HG03521 (cell line): ENCODE data around the gene TRAM2.
A peak's percentile ranks its signal among the peaks of the same experiment; 100 is the strongest.

Experiments
- ATAC-seq: cut with Tn5 transposase; IDR thresholded peaks from one replicate; pipeline ENCODE4 v1.9.1; 2021; ENCODE audit warnings: mild to moderate bottlenecking, moderate library complexity; ENCODE audit not compliant: unreplicated experiment

Gene TRAM2

DNA sequence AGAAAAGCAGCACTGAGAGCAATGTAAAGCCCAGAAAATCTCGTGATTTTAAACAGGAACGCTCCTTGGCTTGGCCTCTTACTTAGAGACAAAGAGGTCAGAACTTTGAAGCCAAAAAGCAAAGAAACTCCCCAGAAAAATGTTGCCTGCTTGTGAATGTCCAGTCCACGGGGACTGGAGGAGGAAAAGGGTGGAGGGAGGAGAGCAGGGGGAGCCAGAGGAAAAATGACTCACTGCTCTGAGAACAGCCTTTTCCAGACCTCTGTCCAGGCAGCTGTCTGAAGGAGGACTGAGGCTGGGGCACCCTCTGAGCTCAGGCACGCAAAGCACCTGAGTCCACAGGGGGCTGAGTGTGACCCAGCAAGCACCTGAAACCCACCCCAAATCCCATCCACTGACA, 64.7 kb downstream of the TRAM2 start:
- no peak for ATAC-seq

DNA sequence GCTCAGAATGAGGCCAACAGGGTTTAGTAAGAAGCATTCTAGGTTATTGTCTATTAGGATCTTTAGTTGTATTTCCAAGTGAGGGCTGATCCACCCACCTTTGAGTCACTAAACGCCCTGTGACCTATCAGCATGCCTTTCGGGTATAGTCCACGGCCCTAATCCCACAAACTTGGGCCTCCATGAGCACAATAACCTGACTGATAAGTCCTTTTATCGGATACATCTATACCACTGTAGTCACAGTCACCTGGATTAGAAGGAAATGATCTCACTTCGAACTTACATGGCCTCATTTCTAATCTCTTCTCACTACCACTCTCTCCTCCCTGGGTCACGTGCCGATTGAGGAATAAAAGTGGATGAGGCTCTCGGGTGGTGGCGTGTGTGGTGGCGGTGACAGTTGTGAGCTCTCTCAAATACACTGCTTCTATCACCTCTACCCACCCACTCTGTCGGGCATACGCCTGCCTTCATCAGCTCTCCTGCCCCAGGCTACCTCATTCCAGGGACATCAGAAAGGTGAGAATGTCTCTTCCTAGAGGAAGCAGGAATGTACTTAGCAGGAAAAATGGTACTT, 65.2 kb downstream of the TRAM2 start:
- ATAC-seq: no peak

DNA sequence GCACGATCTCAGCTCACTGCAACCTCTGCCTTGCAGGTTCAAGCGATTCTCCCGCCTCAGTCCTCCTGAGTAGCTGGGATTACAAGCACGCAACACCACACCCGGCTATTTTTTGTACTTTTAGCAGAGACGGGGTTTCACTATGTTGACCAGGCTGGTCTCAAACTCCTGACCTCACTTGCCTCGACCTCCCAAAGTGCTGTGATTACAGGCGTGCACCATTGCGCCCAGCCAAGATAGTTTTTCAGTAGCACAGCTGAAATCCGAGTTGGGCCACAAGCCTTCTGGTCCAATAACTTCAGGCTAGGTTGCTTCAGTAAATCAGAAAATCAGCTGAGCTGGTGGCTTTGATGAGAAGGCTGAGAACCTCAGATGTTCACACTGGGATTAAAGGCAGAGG, 65.7 kb downstream of the TRAM2 start:
- ATAC-seq: no peak

DNA sequence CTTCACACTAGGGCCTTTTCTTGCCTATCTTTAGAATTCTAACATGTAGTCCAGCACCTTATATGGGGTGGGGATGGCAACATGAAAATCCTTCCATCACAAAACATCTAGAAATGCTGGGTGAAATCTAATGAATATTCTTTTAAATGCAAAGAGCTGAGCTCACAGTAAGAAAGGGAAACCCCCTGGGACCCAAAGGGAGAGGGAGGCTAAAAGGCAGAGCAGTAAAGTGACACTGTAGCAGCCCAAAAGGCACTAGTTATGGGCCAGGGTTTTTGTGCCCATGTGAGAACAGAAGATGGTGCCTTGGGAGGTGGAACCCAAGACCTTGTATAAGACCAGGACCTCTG, 66.7 kb downstream of the TRAM2 start:
- no peak for ATAC-seq

DNA sequence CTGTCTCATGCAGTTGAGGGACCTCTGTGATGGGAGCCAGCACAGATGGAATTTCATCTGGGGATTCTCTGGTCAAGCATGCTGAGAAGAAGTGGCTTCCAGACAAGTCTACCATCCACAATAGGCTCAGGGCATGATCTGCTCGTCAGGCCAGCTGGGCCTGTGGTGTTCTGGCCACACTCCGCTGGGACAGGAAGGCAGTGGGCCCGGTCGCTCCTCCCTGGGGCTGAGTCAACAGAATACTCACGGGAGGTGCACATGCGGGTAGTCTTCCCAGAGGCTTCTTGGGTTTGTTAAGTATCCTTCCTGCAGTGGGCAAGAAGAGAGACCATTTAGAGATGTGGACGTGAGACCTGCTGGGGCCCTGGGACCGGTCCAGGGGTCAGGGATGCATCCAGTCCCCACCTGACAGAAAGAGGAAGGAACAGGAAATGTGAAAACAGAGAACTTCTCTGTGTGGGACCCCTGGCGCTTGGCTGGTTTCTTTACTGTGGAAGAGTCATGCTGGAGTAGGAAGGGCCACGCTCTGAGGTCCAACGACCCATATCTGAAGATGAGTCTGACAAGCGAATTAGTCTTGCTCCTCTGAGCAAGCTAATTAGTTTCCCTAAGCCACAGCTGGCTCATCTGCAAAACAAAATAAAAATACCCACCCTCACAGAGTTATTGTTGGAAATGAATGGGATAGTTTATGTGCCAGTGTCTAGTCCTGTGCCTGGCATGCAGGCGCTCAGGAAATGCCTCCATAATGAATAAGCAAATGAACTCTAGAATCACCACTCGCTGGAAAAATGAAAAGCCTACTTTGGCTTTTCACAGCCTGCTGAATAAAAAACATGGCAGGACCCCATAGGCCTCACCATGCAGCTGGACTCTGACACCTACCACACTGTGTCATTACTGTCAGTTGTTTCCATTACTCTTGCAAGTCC, 67.3 kb downstream of the TRAM2 start:
- no peak for ATAC-seq

DNA sequence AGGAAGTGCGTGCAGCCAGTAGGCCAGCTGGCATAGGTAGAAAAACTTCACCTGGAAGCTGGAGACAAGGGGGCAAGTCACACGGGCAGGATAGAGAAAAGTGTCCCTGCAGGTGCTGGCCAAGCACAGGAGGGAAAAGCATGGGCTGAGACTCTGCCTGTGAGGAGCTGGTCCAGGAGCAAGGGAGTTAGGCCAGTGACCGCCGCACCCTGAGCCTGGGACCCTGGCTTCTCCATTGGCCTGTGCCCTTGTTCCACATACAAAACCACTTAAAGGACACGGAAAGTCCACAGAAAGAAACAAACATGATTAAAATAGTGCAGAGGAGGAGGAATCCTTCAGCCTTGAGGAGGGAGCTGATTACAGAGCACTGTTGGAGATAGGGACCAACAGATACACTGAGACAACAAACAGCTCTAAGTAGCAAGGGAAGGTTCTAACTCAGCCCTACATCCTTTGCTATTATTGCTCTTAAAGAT, 68.6 kb downstream of the TRAM2 start:
- no peak for ATAC-seq

DNA sequence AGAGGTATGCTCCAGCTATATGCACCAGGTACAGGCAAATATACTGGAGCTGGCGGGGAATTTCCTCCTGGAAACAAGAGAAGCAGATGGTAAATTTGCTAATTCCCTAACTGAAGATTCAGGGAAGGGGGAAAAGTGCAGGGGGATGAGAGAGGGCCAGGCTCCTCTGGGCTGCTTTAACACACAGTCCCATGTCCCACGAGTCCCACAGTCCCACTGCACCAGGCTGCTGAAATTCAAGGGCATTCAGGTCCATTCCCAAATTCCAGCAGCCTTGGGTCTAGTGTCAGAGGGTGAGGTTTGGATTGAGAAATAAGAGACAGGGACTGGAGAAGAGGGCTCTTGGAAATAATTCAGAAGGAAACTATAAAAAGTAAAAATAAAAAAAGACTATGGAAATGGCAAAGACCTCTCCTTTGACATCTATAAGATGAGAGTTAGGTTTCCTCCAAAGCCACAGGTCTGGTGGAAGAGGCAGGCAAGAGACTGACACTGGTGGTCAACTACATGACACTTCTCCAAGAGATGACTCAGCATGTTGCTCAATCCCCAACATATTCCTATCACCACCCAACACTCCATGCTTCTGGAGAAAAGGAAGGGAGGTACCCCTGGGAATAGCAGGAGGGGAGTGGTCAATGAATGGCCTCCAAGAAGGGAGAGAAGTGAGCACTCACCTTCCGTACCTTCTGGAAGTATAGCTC, 69.2 kb downstream of the TRAM2 start:
- no peak for ATAC-seq

DNA sequence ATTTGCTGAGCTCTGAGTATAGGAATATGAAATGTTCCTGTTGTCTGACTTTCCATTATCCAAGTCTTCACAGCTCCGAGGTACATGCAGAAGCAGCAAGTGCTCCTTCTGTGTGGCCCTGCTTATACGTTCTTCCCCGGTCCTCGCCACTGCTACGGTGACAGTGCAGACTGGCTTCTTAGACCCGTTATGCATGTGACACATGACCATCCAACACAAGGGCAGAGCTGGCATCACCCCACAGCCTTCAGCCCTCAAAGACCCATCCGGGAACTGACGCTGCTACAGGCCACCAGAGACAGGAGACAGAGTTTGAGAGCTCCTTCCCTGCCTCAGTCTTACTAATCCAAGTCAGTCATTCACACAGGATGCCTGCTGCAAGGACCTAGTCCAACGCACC, 70.4 kb downstream of the TRAM2 start:
- ATAC-seq: no peak

DNA sequence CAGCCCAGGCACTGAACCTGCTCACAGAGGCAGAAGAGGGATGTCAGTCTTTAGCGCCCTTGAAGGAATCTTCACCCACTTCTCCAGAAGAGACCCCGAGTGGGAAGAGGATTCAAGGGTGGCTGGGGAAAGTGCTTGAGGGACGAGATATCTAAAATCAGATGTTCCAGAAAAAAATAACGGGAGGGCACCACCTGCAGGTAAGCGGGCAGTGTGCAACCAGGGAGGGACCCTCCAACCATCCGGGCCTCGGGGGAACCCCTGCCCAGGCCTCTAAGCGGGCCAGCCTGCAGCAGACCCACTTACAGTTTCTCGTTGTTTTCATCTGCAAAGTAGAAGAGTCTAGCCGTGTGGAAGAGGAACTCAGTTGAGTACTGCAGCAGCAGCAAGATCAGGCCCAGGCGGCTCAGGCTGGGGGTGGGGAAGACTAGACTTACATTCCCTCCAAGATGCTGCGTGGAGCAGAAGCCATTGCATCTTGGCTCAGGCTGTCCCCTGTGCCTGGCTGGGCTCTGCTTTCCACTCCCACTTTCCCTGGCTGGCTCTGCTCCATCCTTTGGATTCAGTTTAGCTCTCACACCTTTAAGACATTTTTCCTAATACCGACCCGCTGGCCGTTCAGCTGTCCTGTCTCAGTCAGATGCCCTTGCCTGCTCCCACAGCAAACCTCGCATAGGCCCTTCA, 71.0 kb downstream of the TRAM2 start:
- no peak for ATAC-seq

DNA sequence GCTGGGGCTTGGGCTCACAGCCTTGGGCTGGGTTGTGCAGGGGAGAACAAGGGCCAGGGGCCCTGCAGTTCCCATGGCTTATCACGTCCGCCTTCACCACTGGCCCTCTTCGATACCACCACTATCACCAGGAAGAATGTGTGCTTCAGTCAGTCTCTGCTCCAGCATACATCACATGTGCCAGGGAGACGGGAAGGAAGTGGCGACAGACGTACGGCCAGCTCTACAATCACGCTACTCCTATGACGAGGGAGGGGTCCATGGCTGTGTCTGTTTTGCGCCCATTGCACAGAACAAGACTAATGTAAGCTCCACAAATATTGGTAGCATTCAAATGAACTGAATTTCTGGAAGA, 72.1 kb downstream of the TRAM2 start:
- ATAC-seq: no peak

DNA sequence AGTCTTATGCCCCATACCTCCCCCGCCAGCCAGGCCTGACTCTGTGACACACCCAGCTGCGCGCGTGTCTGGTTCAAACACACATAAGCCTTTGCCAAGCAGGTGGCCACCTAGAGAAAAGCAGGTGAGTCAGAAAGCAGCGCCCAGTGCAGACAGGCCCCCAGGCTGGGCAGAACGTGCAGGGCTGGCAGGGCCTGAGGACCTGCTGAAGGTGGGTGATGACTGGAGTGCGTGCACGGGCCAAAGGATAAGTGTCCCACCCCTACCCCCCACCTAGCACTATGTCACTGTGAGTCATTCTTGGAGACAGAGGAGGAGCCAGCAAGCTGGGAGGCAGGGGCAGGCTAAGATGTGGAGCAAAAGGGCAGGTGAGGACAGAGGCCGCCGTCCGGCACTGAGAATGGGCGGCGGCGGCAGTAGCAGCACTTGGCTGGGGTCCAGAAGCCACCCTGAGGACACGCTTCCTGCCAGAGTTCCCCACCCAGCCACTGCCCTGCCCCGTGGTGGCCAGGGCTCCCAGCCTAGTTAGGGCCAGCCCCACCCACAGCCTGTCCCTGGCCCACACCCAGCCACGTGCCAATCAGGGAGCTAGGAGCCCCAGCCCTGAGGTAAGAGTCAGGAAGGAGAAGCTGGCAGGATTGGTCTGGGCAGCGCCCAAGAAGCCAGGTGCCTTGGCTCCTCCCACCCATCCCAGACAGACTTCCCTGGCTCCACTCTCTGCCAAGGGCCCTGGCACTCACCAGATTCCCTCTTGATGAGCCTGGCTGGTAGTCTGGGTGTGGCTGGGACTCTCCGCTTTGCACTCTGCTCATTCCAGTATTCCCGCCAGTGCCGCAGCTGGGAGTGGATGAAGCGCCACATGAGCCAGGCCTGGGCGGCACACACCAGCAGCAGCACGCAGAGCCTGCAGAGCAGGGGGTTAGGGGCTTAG, 72.7 kb downstream of the TRAM2 start:
- no peak for ATAC-seq

DNA sequence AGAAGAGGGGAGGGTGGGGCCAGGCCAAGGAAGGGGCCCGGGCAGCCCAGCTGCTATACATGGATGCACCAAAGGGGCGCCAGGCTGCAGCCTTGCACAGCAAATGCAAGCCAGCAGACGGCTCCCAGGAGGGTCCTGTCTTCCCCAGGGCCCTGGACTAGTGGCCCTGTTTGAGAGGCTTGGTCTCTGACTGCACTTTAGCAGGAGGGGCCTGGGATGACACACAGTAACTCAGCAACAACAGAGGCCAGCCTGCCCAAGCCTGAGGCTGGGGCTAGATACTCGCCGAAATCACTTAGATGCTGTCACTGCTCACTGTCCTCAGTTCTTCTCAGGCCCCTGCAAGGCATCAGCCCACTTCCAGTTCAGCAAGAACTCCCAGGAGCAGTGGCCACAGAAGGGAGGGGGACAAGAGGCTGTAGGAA, 73.5 kb downstream of the TRAM2 start:
- ATAC-seq: no peak

DNA sequence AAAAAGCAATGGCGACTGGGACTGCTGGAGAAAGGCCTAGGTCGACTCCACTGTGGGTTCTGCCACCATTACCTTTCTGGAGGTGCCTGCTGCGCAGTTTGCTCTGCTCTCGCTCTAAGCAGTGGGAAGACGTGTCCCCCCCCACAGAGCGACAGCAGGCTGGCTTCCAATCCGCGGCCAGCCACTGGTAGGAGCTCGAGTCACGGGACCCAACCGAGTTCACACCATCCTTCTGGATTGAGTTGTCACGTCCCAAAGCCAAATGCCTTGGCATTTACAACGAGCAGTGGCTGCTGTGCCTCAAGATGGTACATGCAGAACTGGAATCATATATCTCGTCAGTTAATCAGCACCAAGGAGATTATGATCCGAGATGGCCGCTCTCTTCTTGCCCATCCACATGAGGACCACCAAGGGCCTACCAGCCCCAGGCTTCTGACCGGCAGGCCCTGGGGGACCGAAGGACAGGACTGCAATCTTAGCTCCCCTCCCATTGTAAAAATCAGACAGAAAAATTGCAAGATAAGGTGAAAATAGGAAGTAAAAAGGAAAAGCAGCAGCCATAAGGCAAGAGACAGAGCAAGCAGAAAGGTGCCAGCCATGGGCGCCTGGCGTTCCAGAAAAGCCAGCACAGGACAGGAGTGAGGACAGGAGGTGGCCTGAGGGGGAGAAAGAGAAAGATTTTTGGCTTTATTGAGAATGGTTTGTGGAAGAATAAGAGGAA, 74.4 kb downstream of the TRAM2 start:
- no peak for ATAC-seq

DNA sequence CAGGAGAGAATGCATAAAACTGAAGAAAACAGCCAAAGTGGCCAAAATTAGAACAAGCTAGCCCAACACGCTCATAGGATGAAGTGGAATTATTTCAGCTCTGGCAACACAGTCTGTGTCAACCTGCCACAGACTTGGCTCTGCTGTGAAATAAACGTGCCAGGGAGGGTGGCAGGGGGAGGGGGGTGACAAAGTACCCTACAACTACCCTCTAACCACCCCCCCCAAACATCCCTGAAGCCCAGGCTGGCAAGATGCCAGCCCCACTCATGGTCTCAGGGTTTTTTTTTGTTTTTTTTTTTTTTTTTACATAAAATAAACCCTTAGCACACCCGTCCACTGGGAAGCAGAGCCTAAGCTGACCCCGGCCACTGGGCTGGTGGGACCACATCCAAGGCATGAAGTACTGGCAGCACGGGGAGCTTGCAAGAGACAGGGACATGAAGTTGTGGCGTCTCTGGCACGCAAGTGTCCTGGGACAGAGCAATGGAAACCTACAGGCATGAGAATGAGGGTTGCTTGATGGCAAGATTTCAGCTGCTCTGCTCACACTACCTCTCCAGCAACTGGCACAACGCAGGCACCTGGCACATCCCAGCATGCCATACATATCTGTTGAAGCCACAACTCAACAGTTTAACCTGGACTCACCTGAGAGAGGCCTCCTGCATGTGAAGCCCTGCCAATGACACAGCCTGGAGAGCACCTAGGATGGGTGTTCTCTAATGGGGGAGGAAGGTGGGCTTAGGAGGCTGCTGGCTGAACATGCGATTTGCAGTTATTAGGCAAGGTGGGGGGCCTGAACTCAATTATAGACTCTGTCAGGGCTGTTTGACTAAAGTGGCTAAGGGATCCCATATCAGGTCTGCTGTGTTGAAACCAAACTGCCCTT, 76.4 kb downstream of the TRAM2 start:
- no peak for ATAC-seq

DNA sequence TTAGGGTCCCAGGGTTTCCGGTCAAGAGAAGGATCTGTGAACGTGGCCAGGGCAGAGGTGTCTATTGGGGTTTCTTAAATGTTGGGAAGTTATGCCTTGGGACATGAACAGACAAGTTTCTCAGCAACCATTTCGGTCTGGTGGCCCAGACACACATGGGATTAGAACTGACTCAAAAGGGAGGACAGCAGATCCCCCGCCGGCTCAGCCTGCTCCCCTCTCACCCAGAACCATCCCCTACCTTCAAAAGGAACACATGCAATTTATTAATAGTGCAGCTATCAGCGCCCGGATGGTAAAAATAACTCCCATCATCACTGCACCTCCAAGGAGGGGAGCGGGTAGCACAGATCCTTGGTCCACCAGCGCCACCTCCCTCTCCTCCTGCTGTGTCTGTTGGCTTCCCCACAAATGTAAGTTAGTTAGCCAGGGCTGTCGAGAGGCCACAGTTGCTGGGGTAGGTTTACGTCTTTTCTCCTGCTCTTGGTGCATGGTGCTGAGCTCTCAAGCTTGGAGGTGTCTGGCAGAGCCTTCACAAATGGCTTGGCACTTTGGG, 77.1 kb downstream of the TRAM2 start:
- ATAC-seq: no peak

DNA sequence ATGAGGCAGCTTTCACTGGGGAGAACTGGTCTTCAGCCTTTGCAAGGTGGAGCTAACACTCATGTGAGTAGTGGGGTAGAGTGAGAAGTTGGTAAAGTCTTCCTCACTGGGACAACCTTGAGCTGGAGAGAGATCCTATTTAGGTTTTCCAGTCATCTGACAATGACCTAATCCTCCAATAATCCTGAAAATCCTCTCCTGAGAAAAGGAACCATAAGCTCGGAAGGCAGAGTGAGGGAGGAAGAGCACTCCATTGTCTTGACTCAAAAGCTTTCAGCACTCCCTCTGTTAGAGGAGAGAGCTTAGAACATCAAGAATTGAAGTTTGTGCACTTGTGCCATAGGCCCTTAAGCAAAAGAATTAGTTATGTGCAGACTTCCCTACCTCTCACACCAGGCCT, 77.8 kb downstream of the TRAM2 start:
- ATAC-seq: no peak

DNA sequence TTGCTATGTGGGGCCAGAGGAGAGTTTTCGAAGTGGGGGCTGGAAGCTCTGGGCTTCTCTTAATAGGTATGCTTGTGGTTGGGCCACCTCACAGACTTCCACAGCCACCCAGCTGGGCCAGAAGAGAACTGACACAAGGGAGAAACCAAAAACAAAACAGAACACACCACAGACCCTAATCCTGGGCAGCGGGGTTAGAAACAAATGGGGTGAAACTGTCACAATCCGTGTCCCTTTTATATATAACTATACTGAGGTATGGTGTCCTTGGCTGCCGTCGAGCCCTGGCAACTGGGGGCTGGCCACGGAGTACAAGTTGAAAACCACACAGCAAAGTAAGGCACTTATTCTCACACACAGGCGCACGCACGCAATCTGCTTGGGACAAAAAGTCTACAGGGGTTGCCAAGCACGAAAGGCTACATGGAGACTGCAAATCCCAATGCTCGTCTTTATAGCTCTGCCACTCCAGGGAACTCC, 78.3 kb downstream of the TRAM2 start:
- ATAC-seq: peak; percentile 42
